Measurements from ENCODE around the gene DNAAF5.
"Not testable (repeated sequence)": the region's sequence is repeated elsewhere in the genome, so short reads cannot be mapped to it uniquely, and the experiment has no call there.

DNAAF5 gene

DNA sequence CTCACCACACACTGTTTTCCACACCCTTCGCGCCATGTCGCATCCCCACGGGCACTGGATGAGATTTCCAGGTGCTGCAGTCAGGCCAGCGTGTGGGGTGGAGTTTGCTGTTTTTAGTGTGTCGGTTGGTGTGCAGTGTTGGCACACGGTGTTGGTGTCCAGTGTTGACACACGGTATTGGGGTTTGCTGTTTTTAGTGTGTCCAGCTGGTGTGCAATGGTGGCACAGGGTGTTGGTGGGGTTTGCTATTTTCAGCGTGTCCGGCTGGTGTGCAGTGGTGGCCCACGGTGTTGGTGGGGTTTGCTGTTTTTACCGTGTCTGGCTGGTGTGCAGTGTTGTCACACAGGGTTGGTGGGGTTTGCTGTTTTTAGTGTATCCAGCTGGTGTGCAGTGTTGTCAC is 20.7 kb downstream of the DNAAF5 start:
- DNase-seq (ENCODE audit: low spot score), result no peak

DNA sequence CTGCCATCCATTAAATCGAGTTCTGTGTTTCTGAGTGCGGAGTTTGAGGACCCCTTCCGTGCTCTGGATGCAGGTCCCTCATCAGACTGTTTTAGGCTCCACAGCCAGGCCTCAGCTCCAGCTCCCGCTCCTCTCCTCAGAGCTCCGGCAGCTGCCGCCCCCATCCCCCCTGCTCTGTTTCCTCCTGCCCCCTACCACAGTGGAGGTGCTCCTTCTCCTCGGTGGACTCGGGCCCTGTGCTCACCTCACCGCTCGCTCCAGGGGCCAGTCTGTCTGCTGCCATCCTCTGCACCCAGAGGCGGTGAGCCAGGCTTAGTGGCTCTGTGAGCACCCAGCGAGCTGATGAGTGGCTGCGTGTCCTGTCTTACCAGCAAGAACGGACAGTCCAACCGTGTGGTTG is 21.9 kb downstream of the DNAAF5 start:
- DNase-seq (ENCODE audit: low spot score), result no peak

DNA sequence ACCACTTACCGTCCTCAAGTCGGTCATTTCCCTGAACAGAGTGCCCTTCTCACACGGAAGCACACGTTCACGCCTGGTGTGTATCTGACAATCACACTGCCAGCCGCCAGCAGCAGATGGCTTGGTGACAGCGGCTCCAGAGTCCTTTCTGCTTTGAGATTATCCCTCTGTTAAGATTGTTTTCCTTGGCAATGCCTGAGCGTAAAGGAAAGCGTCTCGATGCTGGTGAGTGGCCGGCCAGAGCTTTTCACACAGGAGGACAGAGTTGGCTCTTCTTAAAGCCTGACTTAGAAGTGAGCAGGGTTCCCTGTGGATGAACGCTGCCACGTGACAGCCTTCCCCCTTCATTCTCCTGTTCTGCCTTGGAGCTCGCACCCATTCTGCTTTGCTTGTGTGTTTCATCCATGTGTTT is 22.6 kb downstream of the DNAAF5 start:
- no peak for DNase-seq (ENCODE audit: low spot score)

DNA sequence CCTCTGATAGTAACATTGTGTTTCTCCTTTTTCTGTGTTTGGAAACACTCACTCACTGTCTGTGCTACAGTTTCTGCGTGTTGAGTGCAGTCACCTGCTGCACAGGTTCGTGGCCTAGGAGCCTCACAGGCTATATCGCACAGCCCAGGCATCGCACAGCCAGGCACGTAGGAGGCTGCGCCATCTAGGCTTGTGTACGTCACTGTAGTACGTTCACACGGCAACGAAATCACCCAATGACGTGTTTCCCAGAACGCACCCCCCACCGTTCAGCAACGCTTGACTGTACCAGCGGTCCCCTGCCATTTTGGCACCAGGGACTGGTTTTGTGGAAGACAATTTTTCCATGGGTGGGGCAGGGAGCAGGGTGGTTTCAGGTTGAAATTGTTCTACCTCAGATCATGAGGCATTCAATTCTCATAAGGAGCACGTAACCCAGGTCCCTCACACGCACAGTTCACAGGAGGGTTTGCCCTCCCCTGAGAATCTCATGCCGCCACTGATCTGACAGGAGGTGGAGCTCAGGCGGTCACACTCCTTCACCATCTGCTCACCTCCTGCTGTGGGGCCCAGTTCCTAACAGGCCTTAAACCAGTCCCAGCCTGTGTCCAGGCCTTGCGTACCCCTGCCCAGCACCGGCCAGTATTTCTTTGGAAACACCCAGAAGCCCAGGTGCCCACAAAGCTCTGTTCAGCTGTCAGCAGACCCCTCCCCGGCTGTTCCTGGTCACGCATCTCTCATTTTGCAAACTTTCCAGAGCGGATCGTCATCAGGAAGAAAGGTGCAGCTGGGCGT is 23.8 kb downstream of the DNAAF5 start:
- no peak for DNase-seq (ENCODE audit: low spot score)

DNA sequence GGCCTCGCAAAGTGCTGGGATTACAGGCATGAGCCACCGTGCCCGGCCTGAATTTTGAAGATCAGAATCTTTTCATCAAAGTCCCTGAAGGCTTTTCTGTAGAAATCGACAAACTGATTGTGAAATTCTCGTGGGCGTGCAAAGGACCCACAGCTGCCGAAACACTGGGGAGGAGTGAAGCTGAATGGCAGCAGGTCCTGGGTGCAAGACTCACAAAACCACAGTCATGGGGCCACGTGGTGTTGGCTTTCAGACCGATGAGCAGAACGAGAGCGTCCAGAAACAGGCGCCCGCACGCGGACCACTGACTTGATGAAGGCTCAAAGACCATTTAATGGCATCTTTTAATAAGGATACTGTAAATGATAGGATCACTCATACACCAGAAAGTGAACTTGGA is 25.3 kb downstream of the DNAAF5 start:
- DNase-seq (ENCODE audit: low spot score), result no peak

DNA sequence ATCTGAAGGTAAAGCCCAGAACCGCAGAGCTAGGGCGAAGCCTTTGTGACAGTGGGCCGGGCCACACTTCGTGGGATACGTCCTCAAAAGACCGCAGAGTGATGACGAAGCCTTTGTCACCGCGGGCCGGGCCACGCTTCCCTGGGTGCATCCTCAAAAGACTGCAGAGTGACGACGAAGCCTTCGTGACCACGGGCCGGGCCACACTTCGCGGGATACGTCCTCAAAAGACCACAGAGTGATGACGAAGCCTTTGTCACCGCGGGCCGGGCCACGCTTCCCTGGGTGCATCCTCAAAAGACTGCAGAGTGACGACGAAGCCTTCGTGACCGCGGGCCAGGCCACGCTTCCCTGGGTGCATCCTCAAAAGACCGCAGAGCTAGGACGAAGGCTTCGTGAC is 25.8 kb downstream of the DNAAF5 start:
- not testable (repeated sequence) for DNase-seq (ENCODE audit: low spot score)

DNA sequence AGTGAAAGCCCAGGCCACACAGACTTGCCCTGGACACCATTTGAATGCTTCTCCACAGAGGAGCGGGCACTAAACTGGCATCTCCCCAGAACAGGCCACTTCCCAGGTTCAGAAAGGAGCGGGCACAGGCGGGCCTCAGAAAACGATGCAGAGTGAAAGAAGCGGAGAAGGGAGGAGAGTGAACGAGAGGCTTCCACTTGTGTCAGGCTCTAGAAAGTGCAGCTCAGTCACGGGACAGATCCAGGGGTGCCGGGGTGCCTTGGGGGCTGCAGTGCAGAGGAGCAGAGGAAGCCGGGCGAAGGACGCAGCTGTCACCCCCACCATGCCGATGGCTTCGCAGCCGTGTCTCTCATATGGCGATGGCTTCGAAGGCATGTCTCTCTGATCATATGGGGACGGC is 26.7 kb downstream of the DNAAF5 start:
- DNase-seq (ENCODE audit: low spot score), result no peak

DNA sequence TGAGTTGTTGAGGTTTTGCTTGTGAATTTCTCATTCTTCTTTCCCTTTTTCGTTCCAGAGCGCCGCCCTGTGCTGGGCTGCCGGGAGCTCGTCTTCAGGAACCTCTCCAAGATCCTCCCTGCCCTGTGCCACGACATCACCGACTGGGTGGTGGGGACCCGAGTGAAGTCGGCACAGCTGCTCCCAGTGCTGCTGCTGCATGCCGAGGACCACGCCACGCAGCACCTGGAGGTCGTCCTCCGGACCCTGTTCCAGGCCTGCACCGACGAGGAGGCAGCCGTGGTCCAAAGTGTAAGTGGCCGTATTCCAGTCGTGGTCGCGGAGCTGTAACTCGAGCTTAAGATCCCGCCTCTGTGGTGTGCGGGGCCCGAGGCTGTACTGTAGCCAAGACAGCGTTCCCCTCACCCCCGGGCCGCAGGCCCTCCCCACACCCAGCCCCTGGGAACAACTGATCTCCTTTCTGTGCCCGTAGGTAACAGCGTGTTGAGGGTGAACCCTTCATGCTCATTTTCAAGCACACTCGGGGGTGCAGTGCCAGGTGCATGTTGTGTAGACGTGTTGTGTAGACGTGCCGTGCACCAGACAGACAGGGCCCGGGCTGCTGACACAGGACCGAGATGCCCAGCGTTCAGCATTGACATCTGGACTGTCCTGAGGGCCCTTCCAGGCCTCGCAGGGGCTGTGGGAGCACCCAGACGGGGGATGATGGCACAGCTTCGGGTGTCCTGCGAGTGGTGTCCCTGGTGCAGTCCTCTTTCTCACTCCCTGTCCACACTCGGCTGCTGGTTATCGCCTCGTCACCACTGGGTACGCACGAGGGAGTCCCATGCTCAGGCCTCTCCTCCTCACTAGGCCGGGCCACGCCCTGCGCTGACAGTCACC is 28.3 kb downstream of the DNAAF5 start:
- DNase-seq (ENCODE audit: low spot score), result no peak

DNA sequence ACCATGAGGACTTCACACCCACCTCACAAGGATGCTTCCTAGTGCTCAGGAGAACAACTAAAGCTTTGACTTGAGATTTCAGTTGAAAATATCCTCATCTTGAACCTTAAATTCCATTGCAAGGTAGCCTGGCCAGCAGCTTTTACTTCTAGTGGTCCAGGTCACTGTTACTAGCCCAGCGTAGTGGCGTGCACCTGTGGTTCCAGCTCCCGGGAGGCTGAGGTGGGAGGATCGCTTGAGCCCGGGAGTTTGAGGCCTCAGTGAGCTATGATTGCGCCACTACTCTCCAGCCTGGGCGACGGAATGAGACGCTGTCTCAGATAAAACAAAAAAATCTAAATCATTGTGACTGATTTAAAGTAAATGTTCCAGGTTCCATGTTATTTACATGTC is 28.9 kb downstream of the DNAAF5 start:
- DNase-seq (ENCODE audit: low spot score), result no peak

DNA sequence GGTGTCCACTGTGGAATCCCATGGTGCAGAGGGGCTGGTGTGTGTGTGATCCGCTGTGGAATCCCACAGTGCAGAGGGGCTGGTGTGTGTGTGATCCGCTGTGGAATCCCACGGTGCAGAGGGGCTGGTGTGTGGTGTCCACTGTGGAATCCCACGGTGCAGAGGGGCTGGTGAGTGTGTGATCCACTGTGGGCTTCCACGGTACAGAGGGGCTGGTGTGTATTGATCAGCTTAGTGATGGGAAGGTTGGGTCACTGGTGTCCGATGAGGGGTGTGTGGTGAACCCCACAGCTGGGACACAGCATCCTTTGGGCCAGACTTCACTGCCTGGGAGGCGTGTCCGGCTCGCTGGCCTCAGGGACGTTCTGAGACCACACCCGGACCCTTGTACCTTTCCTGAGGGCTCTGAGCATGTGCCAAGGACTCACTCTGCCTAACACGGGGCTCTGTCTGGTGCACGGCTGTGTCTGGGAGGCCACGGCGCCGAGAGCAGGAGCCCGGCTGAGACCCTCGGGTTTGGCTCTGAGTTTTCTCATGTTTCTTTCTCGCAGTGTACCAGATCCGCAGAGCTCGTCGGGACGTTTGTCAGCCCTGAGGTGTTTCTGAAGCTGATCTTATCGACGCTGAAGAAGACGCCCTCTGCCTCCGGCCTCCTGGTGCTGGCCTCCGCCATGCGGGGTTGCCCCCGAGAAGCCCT is 29.9 kb downstream of the DNAAF5 start:
- no peak for DNase-seq (ENCODE audit: low spot score)

DNA sequence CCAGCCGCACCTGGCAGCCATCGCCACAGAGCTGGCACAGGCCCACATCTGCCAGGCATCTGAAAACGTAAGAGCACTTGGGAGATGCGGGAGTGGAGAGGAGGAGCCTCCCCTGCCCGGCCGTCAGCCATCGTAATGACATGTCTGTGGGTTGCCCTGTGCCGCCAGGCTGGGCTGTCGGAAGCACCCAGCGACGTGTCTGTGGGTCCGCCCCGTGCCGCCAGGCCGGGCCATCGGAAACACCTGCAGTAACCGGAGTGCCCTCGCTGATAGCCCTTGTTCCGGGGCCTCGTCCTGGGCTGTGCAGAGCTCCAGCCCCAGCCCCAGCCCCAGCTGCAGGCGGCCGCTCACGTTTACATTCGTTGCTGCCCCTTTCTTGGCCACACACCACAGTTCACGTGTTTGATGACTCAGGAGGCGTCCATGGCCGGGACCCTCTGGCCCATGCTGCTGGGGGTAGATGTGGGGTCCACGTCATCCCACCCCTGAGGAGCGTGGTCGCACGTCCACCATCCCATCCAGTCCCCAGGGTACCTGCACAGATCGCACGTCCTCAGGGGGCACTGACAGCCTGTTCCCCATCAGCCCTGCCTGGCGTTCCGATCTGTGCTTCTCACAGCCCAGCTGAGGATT is 30.5 kb downstream of the DNAAF5 start:
- no peak for DNase-seq (ENCODE audit: low spot score)

DNA sequence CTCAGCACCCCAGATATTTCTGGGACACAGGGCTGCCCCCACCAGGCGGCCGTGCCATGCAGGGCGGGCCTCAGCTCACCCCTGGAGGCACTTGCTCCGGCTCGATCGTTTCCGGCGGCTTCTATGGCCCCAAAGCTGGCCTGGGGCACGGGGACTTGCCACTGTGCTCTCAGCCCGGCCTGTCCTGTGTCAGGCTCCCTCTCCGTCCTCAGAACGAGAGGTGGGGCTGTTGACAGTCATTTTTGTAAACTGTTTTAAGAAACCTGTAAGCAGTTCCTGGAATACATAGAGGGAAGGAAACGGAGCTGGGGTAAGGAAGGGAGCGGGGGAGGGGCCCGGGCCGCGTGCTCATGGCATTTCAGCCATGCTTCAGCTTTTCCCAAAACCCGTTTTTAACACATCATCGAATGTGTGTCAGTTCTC is 31.3 kb downstream of the DNAAF5 start:
- no peak for DNase-seq (ENCODE audit: low spot score)

DNA sequence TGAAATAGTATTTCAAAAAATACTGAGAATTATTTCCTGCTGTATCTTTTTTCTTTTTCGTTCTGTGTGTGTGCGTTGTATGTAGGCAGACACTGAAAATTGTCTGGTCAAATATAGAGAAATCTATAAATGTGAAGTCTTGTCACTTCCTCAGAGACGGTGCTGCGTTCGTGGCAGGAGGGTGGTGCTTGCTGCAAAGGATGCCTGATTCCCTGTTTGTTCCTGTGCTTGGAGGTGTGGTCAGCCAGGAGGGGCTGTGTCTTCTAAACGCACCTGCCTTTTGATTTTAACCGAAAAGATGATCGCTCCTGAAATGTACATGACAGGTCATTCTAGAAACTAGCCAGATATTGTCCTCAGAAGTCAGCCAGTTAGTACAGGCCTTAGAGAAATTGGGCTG is 33.1 kb downstream of the DNAAF5 start:
- no peak for DNase-seq (ENCODE audit: low spot score)

DNA sequence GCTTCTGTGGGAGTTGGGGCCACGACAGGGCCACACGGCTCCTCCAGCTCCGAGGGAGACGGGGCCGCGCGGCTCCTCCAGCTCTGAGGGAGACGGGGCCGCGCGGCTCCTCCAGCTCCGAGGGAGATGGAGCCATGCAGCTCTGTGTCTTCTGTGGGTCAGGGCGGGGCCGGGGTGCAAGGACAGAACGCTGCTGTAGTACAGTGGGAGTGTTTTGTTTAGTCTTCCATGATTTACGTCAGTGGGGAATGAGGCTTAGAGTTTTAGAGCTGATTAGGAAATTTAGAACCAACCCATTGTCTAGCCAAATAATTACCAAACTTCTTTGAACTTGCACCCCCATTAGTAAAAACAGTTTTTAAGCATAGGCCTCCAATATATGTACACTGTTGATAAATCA is 33.5 kb downstream of the DNAAF5 start:
- DNase-seq (ENCODE audit: low spot score), result no peak

DNA sequence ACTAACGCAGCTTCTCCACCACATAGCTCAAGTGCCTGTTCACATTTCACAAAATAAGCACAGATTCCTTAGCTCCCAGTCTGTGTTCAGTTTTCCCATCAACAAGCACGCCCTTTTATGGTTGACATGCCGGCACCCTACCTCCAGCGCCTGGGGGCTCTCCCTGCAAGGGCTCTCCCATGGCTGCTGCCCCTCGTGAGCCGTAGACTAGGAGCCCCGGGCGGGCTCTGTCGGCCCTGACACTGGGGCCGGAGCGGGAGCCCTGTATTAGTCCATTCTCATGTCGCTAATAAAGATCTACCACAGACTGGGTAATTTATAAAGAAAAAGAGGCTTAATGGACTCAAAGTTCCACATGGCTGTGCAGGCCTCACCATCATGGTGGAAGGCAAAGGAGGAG is 34.6 kb downstream of the DNAAF5 start:
- no peak for DNase-seq (ENCODE audit: low spot score)

DNA sequence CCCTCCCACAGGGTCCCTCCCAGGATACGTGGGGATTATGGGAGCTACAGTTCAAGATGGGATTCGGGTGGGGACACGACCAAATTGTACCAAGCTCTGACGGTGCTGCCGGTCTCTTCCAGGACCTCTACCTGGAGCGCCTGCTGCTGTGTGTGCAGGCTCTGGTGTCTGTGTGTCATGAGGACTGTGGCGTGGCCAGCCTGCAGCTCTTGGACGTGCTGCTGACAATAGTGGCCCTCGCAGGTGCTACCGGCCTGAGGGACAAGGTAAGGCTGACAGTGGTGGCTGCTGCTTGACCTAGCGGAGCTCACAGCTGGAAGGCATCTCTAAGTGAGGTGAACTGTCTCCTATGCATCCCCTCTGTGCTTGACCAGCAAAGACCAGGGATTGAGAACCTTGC is 35.1 kb downstream of the DNAAF5 start:
- DNase-seq (ENCODE audit: low spot score), result no peak

DNA sequence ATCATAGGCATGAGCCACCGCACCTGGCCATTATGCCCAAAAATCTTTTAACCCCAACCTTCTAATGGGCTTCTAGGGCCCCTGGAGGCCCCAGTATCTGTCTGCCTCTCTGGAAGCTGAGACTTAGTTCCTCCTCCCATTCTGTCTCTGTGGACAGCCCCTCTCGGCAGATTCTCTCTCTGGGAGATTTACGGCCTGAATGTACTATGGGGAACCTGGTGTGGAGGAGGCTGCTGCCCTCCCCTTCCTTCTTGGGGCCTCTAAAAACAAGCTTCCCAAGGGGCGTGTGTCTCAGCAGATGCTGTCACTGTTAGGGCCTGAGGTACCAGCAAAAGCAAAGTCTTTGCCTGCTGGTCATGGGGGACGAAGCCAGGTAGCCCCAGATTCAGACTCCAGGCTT is 36.4 kb downstream of the DNAAF5 start:
- DNase-seq (ENCODE audit: low spot score), result no peak

DNA sequence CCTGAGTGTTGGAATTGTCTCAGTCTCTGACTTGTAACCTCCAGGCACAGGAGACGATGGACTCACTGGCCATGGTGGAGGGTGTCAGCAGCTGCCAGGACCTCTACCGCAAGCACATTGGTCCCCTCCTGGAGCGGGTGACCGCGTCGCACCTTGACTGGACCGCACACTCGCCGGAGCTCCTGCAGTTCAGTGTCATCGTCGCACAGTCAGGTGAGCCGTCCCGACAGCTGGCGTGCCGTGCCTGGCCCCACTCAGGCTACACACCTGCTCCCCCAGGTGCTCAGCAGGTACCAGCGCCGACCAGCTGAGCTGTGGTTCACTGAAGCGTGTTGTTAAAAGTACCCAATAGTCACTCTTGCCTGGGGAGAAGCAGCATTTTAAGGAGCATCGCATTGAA is 37.3 kb downstream of the DNAAF5 start:
- DNase-seq (ENCODE audit: low spot score), result no peak

DNA sequence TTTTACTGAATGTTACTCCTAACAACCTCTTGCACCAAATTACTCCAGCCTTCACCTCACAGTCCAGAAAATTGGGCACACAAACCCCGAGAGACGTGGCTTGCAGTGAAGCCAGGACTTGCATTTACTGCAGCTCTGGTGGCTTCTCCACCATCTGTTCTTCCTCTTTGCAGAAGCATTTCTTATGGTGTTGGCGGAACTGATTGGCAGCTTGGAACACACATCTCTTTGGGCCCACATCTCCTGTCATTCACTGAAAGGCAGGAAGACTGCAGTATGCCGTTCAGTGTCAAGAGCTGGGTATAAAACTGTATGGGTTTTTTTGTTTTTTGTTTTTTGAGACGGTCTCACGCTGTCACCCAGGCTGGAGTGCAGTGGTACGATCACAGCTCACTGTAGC is 38.9 kb downstream of the DNAAF5 start:
- DNase-seq (ENCODE audit: low spot score), result no peak

DNA sequence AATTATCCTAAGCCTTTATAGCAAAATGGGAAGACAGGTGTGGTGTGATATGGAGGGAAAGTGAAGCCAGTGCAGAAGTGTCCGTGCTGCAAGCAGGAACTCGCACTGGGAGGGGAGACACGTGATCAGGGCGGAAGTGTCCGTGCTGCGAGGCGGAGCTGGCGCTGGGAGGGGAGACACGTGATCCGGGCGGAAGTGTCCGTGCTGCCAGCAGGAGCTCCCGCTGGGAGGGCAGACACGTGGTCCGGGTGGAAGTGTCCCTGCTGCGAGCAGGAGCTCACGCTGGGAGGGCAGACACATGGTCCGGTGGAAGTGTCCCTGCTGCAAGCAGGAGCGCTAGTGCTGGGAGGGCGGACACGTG is 41.1 kb downstream of the DNAAF5 start:
- DNase-seq (ENCODE audit: low spot score), result no peak

DNA sequence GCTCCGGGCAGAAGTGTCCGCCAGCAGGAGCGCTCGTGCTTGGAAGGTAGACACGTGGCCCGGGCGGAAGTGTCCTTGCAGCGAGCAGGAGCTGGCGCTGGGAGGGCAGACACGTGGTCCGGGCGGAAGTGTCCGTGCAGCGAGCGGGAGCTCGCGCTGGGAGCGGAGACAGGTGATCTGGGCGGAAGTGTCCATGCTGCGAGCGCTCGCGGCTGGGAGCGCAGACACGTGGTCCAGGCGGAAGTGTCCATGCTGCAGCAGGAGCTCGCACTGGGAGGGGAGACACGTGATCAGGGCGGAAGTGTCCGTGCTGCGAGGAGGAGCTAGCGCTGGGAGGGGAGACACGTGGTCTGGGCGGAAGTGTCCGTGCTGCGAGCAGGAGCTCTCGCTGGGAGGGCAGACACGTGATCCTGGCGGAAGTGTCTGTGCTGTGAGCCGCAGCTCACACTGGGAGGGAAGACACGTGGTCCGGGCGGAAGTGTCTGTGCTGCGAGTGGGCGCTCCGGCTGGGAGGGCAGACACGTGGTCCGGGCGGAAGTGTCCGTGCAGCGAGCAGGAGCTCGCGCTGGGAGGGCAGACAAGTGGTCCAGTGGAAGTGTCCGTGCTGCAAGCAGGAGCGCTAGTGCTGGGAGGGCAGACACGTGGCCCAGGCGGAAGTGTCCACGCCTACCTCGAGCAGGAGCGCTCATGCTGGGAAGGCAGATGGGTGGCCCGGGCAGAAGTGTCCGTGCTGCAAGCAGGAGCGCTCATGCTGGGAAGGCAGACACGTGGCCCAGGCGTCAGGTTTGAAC is 41.6 kb downstream of the DNAAF5 start:
- no peak for DNase-seq (ENCODE audit: low spot score)

Data from iPS-NIHi11 (cell line).